Keratinocyte (primary cell): Measurements from ENCODE around the gene CTSZ.

Experiments
- CTCF ChIP-seq, 3 experiments: IDR thresholded peaks in 1 of 3; conservative IDR thresholded peaks in 1 of 3; optimal IDR thresholded peaks in 1 of 3; 2 replicates in 2 of 3; 3 replicates in 1 of 3; pipeline versions ENCODE3 to v1.5.1; 2011; ENCODE audit warnings: low read length in 3 of 3, mild to moderate bottlenecking in 3 of 3, moderate library complexity in 2 of 3, control low read depth in 1 of 3, inconsistent platforms in 1 of 3; ENCODE audit not compliant: insufficient read depth in 2 of 3; ENCODE audit errors: extremely low read depth in 1 of 3
- EZH2 ChIP-seq: IDR thresholded peaks from one replicate; pipeline ENCODE4 v1.6.1; 2012; ENCODE audit warnings: inconsistent platforms, mild to moderate bottlenecking, low read length, moderate library complexity

- TF ChIP-seq CTCF (optimal IDR thresholded peaks at IDR 0.05 in 1 of 3, IDR thresholded peaks at IDR 0.05 in 1 of 3, conservative IDR thresholded peaks at IDR 0.05 in 1 of 3; ENCODE audit: extremely low read depth in 1 of 3, insufficient read depth in 2 of 3, low read length in 3 of 3) (no peak), EZH2 (no peak)
These were observed 31.7 kb downstream of the CTSZ start for GRCh38 chr20:58975353-58975752.
